ENCODE results near the gene LY6G5B.

LY6G5B gene

GRCh38 chr6:31717499-31718222 is 47.9 kb downstream of the LY6G5B start:
- DNase-seq: no peak

GRCh38 chr6:31718265-31718664 is 48.5 kb downstream of the LY6G5B start:
- DNase-seq: no peak

GRCh38 chr6:31719001-31719400 is 49.2 kb downstream of the LY6G5B start:
- no peak for DNase-seq

GRCh38 chr6:31720196-31720770 is 50.5 kb downstream of the LY6G5B start:
- DNase-seq: no peak

GRCh38 chr6:31721351-31722020 is 51.7 kb downstream of the LY6G5B start, which contains the start of gene LY6G6C:
Gene LY6G6C, minus strand, starts transcription at chr6:31721746. Its CDS starts 67 bp downstream, at chr6:31721679.
- DNase-seq: no peak

GRCh38 chr6:31722173-31722572 is 52.4 kb downstream of the LY6G5B start:
- no peak for DNase-seq

All from stimulated activated CD4-positive, alpha-beta T cell treated with anti-CD3 and anti-CD28 coated beads, Interleukin-12 subunit alpha, Interleukin-12 subunit beta, amount 100 ng/mL, for 4 hours (primary cell).